Cortex of kidney (tissue), 1 donor: ENCODE data around the gene CEP192.
"Not testable (repeated sequence)": the region's sequence is repeated elsewhere in the genome, so short reads cannot be mapped to it uniquely, and the experiment has no call there.

Experiments
- DNase-seq: peaks from one replicate; lab custom pipeline; 2025; lab: John Stamatoyannopoulos, UW

The CEP192 gene

DNA sequence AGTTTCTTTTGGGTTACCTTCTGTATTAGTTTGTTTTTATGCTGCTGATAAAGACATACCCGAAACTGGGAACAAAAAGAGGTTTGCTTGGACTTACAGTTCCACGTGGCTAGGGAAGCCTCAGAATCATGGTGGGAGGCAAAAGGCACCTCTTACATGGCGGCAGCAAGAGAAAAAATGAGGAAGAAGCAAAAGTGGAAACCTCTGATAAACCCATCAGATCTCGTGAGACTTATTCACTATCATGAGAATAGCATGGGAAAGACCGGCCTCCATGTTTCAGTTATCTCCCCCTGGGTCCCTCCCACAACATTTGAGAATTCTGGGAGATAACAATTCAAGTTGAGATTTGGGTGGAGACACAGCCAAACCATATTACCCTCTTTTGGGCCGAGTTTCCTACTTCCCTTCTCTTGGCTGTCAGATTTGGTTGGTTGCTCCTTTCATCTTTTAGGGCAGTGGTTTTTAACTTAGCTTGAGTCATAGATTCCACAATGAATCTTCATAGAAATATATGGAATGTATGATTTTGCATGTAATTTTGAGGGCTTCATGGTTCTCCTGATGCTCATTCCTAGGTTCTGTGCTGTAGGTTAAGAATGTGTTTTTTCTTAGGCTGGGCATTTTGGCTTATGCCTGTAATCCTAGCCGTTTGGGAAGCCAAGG, 44.2 kb downstream of the CEP192 start:
- DNase-seq: no peak

DNA sequence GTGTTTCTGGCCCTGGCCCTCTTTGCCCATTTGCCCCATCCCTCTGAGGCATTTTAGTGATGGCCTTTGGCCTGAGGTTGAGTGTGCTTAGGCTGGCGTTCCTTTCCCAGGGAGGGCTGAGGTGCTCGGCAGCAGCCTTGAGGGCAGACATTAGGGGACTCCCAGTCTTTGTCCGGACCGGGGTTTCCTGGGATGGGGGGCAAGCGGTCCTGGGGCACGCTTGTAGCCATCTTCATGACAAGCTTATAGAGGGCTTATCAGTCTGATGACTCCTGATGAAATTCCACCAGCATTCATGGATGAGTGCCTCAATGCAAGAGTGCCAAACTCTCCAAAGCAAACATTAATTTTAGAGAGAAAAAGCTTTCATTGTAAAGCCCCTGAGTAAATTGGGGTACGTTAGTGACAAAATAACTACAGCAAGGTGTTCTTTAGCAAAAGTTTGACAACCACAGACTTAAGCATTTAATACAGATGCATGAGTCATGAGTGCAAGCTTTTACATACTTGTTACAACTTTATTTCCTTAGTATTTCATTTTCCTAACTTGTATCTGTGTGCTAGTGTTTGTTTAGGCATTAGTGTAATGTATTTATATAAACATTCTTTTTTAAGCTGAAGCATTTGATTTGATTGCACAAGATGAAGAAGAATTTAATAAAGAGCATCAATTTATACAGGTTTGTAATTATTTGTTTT, 45.6 kb downstream of the CEP192 start:
- DNase-seq: no peak

DNA sequence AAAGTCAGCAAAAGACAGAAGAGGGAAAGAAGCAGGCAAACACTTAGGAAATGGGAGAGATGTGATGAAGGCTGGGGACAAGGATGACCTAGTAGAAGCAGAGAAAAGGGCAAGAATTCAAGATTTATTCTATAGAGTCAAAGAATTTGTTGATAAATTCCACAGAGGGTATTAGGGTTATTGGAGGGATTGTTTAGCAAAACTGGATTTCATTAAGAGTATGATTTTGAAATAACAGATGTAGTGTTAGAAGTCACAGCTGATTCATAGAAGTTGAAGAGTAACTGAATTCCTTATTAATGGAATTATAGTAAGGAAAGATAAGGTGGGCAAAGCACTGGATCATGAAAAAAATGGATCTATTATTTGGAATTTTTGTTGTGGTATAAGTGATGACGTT, 48.6 kb downstream of the CEP192 start:
- DNase-seq: no peak

- no peak for DNase-seq
These were observed 51.9 kb downstream of the CEP192 start for GRCh38 chr18:13043066-13043465.

- no peak for DNase-seq
These were observed 57.0 kb downstream of the CEP192 start for GRCh38 chr18:13048061-13048595.

GRCh38 chr18:13051159-13051558, 60.0 kb downstream of the CEP192 start:
- no peak for DNase-seq

GRCh38 chr18:13051950-13052349, 60.8 kb downstream of the CEP192 start:
- no peak for DNase-seq

GRCh38 chr18:13054336-13054735, 63.2 kb downstream of the CEP192 start:
- no peak for DNase-seq

DNA sequence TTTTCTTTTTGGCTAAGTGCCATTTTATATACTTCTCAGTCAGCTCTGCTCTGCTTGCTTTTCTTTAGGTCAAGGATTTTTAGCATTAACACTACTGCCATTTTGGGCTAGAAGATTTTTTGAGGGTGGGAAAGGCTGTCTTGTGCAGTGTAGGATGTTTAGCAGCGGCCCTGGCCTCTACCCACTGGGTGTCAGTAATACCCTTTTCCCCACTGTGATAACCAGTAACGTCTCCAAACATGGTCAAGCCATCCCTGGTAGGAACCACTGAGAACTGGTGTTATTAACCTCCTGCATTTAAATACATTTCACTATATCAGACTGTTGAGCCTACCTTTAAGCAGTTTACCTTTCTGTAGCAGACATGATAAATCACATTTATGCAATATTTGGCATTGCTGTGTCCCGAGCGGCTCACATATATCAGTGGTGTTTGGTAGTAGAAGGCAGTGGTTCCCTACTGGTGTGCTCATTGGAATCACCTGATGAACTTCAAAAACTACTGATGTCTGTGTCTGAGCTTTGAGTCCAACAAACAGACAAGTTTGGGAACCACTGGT, 70.5 kb downstream of the CEP192 start:
- no peak for DNase-seq

DNA sequence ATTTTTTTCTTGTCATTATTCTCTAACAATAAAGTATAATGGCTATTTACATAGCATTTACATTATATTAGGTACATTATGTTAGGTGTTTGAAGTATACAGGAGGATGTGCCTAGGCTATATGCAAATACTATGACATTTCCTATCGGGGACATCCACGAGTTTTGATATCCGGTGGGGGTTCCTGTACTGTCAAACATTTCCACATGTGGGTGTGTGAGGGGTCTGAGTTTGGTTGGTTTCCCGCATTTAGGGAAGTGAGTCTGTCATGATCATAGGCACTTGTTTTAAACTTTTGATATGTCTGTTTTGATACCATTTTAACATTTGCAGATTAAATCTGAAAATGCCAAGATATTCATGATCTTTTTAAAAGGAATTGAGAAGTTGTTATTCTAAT, 76.0 kb downstream of the CEP192 start:
- DNase-seq: no peak

- no peak for DNase-seq
These were observed 76.8 kb downstream of the CEP192 start for GRCh38 chr18:13067966-13068365.

DNA sequence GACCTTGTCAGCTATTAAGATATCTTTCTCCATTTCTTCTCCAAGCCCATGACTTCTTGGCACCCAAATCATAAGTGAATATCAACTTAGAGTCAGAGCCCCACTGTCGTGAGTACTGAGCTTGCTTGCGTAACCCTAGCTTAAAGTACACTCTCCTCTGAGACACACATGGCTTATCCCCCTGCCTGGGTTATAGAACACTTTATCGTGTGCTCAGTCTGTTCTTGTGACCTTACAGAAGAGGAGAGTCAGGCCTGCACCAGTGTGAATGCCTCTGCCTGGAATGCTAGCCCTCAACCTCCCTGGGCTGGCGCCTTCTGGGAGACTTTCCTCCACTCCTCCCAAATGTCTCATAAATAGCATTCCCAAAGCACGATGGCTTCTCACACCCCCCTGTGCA, 79.3 kb downstream of the CEP192 start:
- no peak for DNase-seq

GRCh38 chr18:13076886-13077285, 85.7 kb downstream of the CEP192 start:
- DNase-seq: no peak

DNA sequence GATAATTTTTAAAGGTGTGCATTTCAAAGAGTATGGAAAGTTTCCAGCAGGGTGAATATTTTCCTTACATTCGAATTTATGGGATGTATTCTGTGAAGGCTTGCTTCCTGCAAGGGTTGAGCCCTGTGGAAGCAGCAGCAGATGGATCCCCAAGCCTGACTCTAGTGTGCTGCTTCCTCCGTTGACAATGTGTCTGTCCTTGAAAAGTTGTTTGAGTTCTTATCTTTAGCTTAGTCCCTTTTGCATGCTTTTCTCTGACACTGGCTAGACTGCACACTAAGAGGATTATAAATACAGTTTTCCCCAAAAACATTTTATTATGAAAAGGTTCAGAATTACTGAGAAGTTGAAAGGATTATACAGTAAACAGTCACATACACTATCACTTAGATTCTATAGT, 86.3 kb downstream of the CEP192 start:
- no peak for DNase-seq

DNA sequence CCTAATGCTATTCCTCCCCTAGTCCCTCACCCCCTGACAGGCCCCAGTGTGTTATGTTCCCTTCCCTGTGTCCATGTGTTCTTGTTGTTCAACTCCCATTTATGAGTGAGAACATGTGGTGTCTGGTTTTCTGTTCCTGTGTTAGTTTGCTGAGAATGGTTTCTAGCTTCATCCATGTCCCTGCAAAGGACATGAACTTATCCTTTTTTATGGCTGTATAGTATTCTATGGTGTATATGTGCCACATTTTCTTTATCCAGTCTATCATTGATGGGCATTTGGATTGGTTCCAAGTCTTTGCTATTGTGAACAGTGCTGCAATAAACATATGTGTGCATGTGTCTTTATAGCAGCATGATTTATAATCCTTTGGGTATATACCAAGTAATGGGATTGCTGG, 86.9 kb downstream of the CEP192 start:
- DNase-seq: not testable (repeated sequence)

DNA sequence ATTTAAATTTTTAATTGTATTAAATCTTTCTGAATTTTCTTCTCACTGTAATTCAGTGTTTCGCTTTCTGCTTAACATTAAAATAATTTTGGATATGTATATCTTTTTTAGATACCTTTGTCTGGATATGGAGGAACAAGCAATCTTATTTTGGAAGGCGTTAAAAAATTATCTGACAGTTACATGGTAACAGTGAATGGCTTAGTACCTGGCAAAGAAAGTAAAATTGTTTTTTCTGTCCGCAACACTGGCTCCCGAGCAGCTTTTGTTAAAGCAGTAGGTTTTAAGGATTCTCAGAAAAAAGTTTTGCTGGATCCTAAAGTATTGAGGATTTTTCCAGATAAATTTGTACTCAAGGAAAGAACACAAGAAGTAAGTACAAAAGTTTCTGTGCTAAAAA, 95.7 kb downstream of the CEP192 start:
- no peak for DNase-seq

DNA sequence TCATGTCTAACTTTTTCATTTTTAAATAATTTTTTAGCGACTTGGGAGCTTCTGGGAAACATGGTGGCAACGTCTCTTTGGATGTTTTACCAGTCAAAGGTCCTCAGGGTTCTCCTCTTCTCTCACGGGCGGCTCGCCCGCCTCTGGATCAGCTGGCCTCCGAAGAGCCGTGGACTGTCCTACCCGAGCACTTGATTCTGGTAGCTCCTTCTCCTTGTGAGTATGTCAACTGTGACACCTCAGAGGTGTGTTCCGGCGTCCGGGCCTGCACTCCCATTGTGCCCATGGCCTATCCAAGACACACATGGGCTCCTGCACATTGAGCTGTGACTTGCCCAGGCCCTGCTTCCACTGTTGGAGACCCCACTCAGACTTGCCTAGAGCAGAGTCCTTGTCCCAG, 104.3 kb downstream of the CEP192 start:
- no peak for DNase-seq

GRCh38 chr18:13096232-13096631, 105.1 kb downstream of the CEP192 start:
- DNase-seq: no peak

- no peak for DNase-seq
These were observed 105.6 kb downstream of the CEP192 start for GRCh38 chr18:13096719-13097118.

DNA sequence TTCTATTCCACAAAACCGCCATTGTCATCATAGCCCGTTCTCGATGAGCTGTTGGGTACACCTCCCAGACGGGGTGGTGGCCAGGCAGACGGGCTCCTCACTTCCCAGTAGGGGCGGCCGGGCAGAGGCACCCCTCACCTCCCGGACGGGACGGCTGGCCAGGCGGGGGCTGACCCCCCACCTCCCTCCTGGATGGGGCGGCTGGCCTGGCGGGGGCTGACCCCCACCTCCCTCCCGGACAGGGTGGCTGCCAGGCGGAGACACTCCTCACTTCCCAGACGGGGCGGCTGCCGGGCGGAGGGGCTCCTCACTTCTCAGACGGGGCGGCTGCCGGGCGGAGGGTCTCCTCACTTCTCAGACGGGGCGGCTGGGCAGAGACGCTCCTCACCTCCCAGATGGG, 106.9 kb downstream of the CEP192 start:
- DNase-seq: not testable (repeated sequence)

GRCh38 chr18:13099113-13099512, 108.0 kb downstream of the CEP192 start:
- no peak for DNase-seq

DNA sequence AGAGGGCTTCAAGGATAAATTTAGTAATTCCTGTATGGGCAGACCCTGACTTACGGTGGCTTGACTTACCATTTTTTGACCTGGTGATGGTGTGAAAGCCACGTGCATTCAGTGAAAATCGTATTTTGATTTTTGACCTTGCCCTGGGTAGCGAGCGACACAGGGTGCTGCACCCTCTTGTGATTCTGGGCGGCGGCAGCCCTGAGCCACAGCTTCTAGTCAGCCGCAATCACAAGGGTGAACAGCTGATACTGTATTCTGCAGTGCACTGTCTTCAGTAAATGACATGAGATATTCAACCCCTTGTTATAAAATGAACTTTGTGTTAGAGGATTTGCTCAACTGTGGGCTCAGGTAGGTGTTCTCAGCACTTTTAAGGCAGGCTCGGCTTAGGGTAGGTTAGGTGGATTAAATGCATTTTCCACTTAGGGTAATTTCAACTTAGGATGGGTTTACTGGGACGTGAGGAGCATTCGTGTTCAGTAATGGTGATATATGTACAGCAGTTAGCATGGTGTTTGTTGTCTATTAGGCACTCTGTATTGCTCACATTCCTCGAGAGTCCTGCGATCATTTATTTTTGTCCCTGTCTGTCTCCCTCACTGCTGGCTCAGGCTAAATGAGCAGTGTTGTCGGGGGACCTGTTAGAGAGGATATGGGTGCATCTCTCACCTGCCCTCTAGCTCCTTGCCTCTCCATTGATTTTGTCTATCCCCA, 109.9 kb downstream of the CEP192 start:
- no peak for DNase-seq
